Kidney (tissue), 14 donors: ENCODE results near the gene RPLP2. TPM values are rescaled to one million over a fixed set of nuclear protein-coding genes. Genes with fewer than 3 reads are reported as not detected.

Source experiments
- DNase-seq, 5 donors: peaks; one replicate each; pipeline ENCODE4 v3.0.0-alpha.2; 2013 to 2020
- FAIRE-seq: peaks from 2 replicates; lab custom pipeline; 2012; peaks lifted over from hg19 to GRCh38; lab: Jason Lieb, UNC
- H3K27ac ChIP-seq, 2 donors: one replicate each; pipeline ENCODE4 v1.7.0; 2013; ENCODE audit warnings: low read depth in 2 of 2, low read length in 2 of 2, inconsistent platforms in 1 of 2
- H3K27me3 ChIP-seq: one replicate; pipeline ENCODE4 v1.7.1; 2013; ENCODE audit warnings: low read length, inconsistent platforms; ENCODE audit not compliant: control insufficient read depth, insufficient read depth
- H3K36me3 ChIP-seq, 3 donors: one replicate each; pipeline versions ENCODE4 v1.7.0 to v1.7.1; 2013; ENCODE audit warnings: low read length in 3 of 3, control low read depth in 1 of 3, inconsistent platforms in 1 of 3; ENCODE audit not compliant: insufficient read depth in 3 of 3, control insufficient read depth in 2 of 3
- H3K4me1 ChIP-seq, 3 donors: one replicate each; pipeline versions ENCODE4 v1.7.0 to v1.7.1; 2013; ENCODE audit warnings: low read length in 3 of 3, inconsistent platforms in 1 of 3, low read depth in 1 of 3; ENCODE audit not compliant: control insufficient read depth in 2 of 3, insufficient read depth in 2 of 3
- H3K4me3 ChIP-seq, 3 donors: one replicate each; pipeline versions ENCODE4 v1.7.0 to v1.8.1; 2013; ENCODE audit warnings: low read length in 3 of 3, control low read depth in 1 of 3, inconsistent platforms in 1 of 3
- H3K9ac ChIP-seq, 3 donors: one replicate each; pipeline versions ENCODE4 v1.7.0 to v1.7.1; 2013; ENCODE audit warnings: low read length in 3 of 3, control low read depth in 1 of 3, inconsistent platforms in 1 of 3
- H3K9me3 ChIP-seq, 3 donors: one replicate each; pipeline versions ENCODE4 v1.7.0 to v1.7.1; 2013; ENCODE audit warnings: low read length in 3 of 3, control low read depth in 1 of 3, inconsistent platforms in 1 of 3; ENCODE audit not compliant: control insufficient read depth in 2 of 3, insufficient read depth in 1 of 3
- CTCF ChIP-seq: IDR thresholded peaks from 3 replicates; pipeline ENCODE4 v1.5.1; 2012; ENCODE audit warnings: mild to moderate bottlenecking, moderate library complexity, borderline replicate concordance; ENCODE audit not compliant: insufficient read depth; ENCODE audit errors: extremely low read depth
- intact Hi-C: fragments of 100-400 bp; cut with DNase I; formaldehyde crosslinking; loops from one replicate; pipeline ENCODE4 v1.11.1; 2022
- polyA plus RNA-seq: library from polyadenylated mRNA; stranded (reverse); fragments of 350-450 nt; fragmentation: Illumina TruSeq; extraction: RNeasy Lipid Tissue Mini Kit (QIAGEN cat#74804); gene quantifications from one replicate; pipeline ENCODE4 v1.2.3, GENCODE V29; 2014; ENCODE audit warnings: low read depth, low replicate concordance; ENCODE audit not compliant: insufficient read depth
- total RNA-seq: library from RNA; stranded (reverse); fragmentation: NEBNext Ultra II Directional; extraction: Animal tissue kit (Norgen Biotek cat#: 25700); gene quantifications from one replicate; pipeline ENCODE4 v1.2.1, GENCODE V29; 2021
- donor health status: control.
- donor health status: control.
- donor health status: control.
- donor health status: control.
- donor health status: control.
- donor health status: DM: yes; HTN: yes; CAD: no.
- donor health status: Normal renal cell carcinoma (clear cell type).

Gene RPLP2
- total and polyA plus RNA-seq, 2 donors from 2014 or later = 1,544 to 1,997 TPM

- FAIRE-seq (no peak), DNase-seq (no peak)
- H3K9me3 ChIP-seq = no peaks in the 10 kb centered on the region
- H3K27me3 ChIP-seq = no peaks in the 10 kb centered on the region
- no peak overlapping the region for H3K9ac ChIP-seq
- no peak for TF ChIP-seq CTCF
- no peaks in the 10 kb centered on the region for H3K36me3 ChIP-seq
- peaks cover 0 to 18% (median 5%) of the 10 kb centered on the region in 3 donors for H3K4me1 ChIP-seq
- no peak overlapping the region for H3K27ac ChIP-seq
- intact Hi-C loops = loop anchor here (10.0 kb wide), 1 partner anchor 189 kb away; no protein-coding TSS in a partner anchor
- H3K4me3 ChIP-seq = no peak overlapping the region
Observed at GRCh38 chr11:855796-856195, 46.0 kb downstream of the RPLP2 start.

- Histone ChIP-seq H3K9me3 (no peaks in the 10 kb centered on the region), H3K27me3 (no peaks in the 10 kb centered on the region), H3K4me3 (no peak overlapping the region), H3K36me3 (no peaks in the 10 kb centered on the region), H3K9ac (no peak overlapping the region), H3K4me1 (peaks cover 0 to 14% (median 5%) of the 10 kb centered on the region in 3 donors), H3K27ac (no peak overlapping the region)
- no peak for TF ChIP-seq CTCF
- intact Hi-C loops = loop anchor here (10.0 kb wide), 1 partner anchor 188 kb away; no protein-coding TSS in a partner anchor
- no peak for FAIRE-seq
- DNase-seq = no peak
Observed at GRCh38 chr11:856397-856796, 46.6 kb downstream of the RPLP2 start.

- H3K9ac ChIP-seq = no peak overlapping the region
- intact Hi-C loops = loop anchor here (10.0 kb wide), 1 partner anchor 187 kb away; no protein-coding TSS in a partner anchor
- H3K36me3 ChIP-seq = no peaks in the 10 kb centered on the region
- H3K27ac ChIP-seq = no peak overlapping the region
- no peak overlapping the region for H3K4me3 ChIP-seq
- no peak for DNase-seq
- no peak for FAIRE-seq
- peaks cover 0 to 25% (median 10%) of the 10 kb centered on the region in 3 donors for H3K4me1 ChIP-seq
- no peaks in the 10 kb centered on the region for H3K9me3 ChIP-seq
- no peaks in the 10 kb centered on the region for H3K27me3 ChIP-seq
- TF ChIP-seq CTCF = no peak
Observed at GRCh38 chr11:858053-858761, 48.4 kb downstream of the RPLP2 start.
